ENCODE results near the gene PIAS1.
"Not testable (repeated sequence)": the region's sequence is repeated elsewhere in the genome, so short reads cannot be mapped to it uniquely, and the experiment has no call there.

PIAS1 gene

GRCh38 chr15:68205558-68205944 is 151.4 kb downstream of the PIAS1 start:
- DNase-seq = no peak

- peak; percentile 65 for DNase-seq
Observed at GRCh38 chr15:68205954-68206539, 151.9 kb downstream of the PIAS1 start.

DNA sequence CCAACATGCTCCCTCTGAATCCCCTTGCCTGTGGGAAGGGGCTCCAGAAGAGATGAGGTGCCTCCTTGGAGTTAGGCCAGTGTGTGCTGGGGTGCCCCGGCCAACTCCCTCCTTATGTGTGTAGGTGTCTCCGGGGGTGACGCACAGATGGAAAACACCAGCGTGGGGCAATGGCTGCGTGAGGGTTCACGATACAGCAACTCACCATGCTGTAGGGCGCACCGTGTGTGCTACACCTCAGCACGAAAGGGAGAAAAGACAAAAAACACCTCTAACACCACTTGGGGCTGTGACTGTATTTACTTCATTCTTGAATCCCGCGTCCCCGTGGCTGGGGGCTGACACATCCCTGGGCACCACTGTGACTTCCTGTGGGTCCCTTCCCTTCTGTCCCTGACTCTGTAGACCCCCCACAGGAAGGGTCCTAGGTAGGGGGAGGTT is 152.6 kb downstream of the PIAS1 start:
- DNase-seq = no peak

DNA sequence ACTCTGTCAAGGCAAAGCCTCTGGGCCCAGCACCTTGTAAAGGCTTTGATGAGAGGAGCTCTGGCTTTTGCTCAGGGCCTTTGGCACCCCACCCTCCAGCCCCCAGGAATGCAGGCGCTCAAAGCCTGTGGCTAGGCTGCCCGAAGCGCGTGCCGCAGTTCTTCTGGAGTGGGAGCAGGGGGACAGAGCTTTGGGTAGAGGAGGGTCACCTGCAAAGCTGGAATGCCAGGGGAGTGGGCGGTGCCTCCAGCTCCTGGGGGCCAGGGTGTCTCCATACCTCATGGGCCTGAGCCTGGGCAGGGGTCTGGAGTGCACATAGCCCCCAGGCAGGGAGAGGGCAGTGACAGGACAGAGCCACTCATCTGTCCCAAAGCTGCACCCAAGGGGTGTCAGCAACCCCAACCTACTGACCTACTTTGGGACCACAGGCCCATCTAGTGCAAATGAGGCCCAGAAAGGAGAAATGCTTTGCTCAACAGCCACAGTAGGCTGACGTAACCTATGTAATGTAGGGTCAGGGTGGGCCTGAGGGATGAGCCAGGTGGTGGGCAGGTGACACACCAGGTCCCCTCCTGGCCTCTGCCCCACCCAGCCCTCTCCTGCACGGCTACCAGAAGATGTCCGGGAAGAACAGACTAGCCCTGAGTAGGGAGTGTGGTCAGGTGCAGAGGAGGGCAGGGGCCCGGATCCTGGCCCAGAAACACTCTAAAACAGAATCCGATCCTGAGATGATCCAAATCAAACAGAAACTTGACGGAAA is 153.2 kb downstream of the PIAS1 start:
- no peak for DNase-seq

DNA sequence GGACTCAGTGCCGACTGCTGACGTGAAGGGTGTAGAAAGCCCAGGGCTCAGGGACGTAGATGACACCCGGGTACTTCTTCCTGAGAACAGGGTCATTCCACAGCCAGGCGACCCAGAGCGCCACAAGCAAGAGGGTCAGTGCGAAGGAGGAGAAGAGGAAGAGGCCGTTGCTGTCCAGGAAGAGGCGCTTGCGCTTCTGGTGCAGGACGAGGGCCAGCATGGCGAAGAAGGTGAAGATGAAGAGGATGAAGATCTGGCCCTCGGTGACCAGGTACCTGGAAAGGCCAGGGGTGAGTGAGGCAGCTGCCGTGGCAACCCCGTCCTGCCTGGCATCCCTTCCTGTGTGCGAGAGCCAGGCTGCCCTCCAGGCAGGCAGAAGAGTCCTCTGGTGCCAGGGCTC is 154.0 kb downstream of the PIAS1 start:
- DNase-seq = no peak

DNA sequence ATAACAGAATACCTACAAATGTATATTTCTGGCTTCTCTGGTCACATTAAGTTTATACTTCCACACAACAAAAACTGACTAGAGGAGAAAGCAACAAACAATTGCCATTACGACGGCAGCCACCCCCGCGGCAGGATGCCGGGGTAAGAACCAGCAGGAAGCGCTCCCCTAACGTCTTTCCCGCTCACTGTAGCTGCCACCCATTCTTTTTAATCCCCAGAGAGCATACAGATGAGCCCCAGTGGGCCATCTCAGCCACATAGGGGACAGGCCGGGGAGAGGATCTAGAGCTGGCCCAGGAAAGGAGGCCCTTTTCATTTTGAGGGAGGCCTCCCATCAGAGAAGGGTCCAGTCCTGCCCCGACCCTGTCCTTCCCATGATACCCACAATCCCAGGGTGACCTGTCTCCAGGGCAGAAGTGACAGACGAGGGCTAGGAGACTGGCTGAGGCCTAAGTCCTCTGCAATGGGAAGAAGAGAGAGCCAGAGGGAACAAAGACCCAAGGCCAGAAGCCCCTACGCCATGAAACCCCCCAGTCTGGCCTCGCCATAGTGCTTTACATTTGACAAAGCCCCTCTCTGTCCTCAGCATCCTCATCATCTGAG is 154.6 kb downstream of the PIAS1 start:
- DNase-seq = no peak

DNA sequence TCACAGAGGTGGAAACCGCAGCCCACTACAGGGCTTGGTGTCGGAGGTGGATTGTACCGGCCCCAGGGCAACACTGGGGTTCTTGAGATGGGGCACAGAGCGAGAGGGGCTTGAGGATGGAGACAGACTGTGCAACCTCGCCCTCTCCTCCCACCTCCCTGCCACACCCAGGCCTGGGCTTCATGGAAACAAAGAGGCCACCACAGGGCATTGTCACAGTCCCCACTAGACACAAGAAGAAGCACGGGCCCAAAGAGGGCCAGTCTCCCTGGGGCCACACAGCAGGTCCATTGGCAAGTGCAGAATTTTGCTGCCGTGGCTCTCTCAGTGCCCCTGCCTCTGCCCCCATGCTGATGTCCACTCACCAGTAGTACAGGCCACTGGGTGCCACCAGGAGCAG is 155.2 kb downstream of the PIAS1 start:
- DNase-seq = no peak

GRCh38 chr15:68209735-68210408 is 155.8 kb downstream of the PIAS1 start:
- no peak for DNase-seq

DNA sequence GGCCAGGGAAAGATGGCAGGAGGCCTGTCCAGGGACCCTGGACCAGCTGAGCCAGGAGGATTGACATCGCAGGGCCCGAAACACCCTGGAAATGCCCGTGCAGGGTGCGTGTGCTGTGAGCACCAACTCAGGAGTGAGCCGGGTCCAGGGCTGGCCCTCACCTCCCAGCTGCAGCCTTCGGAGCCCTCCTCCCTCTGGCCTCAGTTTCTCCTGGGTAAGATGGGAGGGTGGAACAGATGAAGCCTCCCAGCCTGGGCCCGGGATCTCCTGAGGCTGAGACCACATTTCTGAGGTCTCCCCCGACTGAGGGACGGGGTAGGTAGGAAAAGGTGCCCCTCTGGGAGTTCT is 156.3 kb downstream of the PIAS1 start:
- DNase-seq = no peak

GRCh38 chr15:68210821-68211655 is 156.9 kb downstream of the PIAS1 start:
- DNase-seq = peak; percentile 32

GRCh38 chr15:68211656-68212320 is 157.7 kb downstream of the PIAS1 start:
- no peak for DNase-seq

GRCh38 chr15:68213491-68213845 is 159.4 kb downstream of the PIAS1 start:
- not testable (repeated sequence) for DNase-seq

DNA sequence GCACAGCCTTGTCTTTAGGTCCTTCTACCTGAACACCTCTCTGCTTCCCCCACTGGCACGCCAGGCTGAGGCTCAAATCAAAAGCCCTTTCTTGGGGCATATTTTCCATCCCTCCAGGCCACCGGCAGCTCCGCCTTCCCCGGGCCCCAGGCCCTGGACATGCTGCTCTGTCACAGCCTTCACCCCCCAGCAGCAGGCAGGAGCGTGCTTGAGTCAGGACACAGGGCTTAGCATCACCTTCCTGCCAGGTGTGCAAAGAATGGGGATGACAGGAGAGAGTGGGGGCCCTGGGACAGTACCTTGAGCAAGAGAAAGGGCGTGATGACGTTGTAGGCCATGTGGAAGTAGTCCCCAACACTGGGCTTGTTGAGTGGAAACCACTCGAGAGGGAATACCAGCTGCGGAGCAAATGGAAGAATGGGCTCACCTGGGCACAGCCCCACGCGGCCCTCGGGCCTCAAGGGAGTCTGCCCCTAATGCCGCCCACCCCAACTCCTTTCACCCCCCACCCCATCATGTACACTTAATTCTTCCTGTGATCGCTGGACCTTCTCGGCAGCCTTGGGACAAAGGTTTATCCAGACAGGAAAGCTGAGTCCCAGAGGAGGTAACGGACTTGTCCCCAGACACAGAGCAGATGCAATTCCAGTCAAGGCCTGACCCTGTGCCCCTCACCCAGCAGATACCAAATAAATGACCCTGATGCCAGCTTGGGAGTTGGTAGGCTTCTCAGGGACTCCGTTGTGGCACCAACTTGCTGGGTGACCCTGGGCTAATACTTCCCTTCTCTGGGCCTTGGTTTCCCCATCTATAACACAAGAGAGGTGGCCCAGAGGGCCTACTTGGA is 160.1 kb downstream of the PIAS1 start:
- DNase-seq = no peak

- DNase-seq = no peak
Observed at GRCh38 chr15:68214838-68215254, 160.7 kb downstream of the PIAS1 start.

GRCh38 chr15:68217341-68217740 is 163.2 kb downstream of the PIAS1 start:
- DNase-seq = no peak

DNA sequence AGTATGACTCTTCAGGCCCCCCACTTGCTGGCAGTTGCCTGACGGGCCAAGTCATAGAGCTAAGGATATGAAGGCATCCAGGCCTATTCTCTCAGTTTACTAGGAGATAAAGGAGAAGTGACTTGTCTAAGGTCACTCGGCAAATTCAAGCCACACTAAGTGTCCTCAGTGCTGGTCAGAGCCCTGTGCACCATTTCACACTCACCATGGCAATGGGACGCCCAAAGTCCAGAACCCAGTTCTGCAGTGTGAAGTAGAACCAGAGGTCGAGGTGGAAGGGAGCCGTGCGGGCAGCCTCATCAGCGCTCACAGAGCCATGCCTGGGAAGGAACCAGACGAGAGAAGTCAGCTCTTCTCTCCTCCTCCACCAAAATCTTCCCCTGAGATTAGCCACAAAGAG is 164.2 kb downstream of the PIAS1 start:
- DNase-seq = no peak

DNA sequence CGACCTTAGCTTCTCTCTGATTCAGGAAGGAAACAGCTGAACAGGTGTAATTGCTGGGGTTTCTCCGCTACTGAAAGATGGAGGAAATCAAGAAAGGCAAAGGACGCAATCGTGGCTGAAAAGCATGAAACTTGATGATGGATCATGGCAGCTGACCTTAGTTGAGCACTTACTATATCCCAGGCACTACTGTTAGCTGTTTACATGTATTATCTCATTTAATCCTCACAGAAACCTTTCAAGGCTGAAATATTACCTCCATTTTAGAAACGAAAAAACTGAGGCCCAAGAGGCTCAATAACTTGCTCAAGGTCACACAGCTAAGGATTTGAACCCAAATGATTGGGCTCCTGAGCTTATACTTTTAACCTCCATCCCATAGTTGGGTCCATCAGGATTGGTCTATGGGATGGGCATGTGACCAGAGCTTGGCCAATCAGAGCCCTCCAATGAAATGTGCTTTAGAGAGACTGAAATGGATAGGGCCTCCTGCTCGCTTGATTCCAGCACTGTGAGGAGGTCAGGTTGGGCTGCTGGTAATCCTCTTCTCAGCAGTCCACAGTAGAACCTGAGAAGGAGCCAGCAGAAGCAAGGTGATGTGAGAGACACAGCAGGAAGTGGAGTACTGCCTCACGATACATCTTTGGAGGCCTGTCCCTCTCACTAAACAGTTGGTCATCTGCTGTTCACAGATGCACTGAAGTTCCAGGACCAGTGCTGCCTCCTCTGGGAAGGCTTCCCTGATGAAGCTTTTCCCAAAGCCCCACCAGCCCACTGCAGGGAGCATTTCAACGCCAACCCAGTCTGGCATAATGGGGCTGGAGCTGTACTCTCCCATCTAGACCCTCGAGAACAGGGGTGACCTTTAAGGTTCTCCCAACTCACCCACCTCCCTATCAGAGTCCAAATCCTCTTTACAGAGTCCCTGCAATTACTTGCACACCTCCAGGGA is 165.0 kb downstream of the PIAS1 start:
- DNase-seq = no peak

- DNase-seq = no peak
Observed at GRCh38 chr15:68220489-68220888, 166.4 kb downstream of the PIAS1 start.

- DNase-seq = no peak
Observed at GRCh38 chr15:68220967-68221366, 166.9 kb downstream of the PIAS1 start.
